Activated CD4-positive, alpha-beta T cell treated with anti-CD3 and anti-CD28 coated beads, Interleukin-2, amount 10 ng/mL, durations not matched to agents 7 days and 5 days (primary cell): Measurements from ENCODE around the gene CHST2. TPM values are rescaled to one million over a fixed set of nuclear protein-coding genes. Genes with fewer than 3 reads are reported as not detected.

ENCODE experiments used
- CTCF ChIA-PET: fragments of 350-600 bp; sonication (Branson Sonifier 250); formaldehyde crosslinking; loops from one replicate; lab custom pipeline; 2021; ENCODE audit warnings: antibody characterized with exemption; lab: Charles Lee
- POLR2A ChIA-PET: fragments of 350-600 bp; sonication (Branson Sonifier 250); formaldehyde crosslinking; loops from one replicate; lab custom pipeline; 2021; ENCODE audit warnings: antibody characterized with exemption; lab: Charles Lee
- DNase-seq: peaks from one replicate; pipeline ENCODE4 v3.0.0-alpha.2; 2020
- H3K27ac Mint-ChIP-seq: one replicate; pipeline ENCODE4 v1.8.0; 2021; ENCODE audit warnings: mild to moderate bottlenecking, moderate library complexity, mixed read lengths
- H3K27me3 Mint-ChIP-seq: one replicate; pipeline ENCODE4 v1.8.0; 2021; ENCODE audit warnings: mixed read lengths
- H3K36me3 Mint-ChIP-seq: one replicate; pipeline ENCODE4 v1.8.0; 2021; ENCODE audit warnings: low read depth, mixed read lengths
- H3K4me1 Mint-ChIP-seq: one replicate; pipeline ENCODE4 v1.8.0; 2021; ENCODE audit warnings: mixed read lengths
- H3K4me3 Mint-ChIP-seq: one replicate; pipeline ENCODE4 v1.8.0; 2021; ENCODE audit warnings: mild to moderate bottlenecking, moderate library complexity, mixed read lengths
- H3K9me3 Mint-ChIP-seq: one replicate; pipeline ENCODE4 v1.8.0; 2021; ENCODE audit warnings: mixed read lengths
- total RNA-seq, 2 experiments: library from RNA; stranded (reverse); gene quantifications; one replicate each; pipeline ENCODE4 v1.2.3, GENCODE V29; 2021

The CHST2 gene
- total RNA-seq, 2 experiments from 2014 or later = 1.3 to 1.7 TPM

- Mint-ChIP-seq H3K27ac (no peak overlapping the region), H3K27me3 (peaks cover under 1% of the 10 kb centered on the region), H3K4me1 (peaks cover 10% of the 10 kb centered on the region), H3K9me3 (peaks cover 6% of the 10 kb centered on the region), H3K36me3 (peaks cover 2% of the 10 kb centered on the region), H3K4me3 (no peak overlapping the region)
- ChIA-PET POLR2A (no interaction called here), CTCF (interaction anchor here (0.6 to 0.7 kb wide), 2 partner anchors 477 to 679 kb away, joined by 3 to 5 read pairs; no protein-coding TSS in a partner anchor)
- no peak for DNase-seq
Observed at GRCh38 chr3:143084856-143085731, 34.5 kb upstream of the CHST2 start.

- ChIA-PET CTCF (no interaction called here), POLR2A (no interaction called here)
- Mint-ChIP-seq H3K27ac (no peak overlapping the region), H3K27me3 (no peaks in the 10 kb centered on the region), H3K36me3 (peaks cover 2% of the 10 kb centered on the region), H3K4me1 (peaks cover 2% of the 10 kb centered on the region), H3K4me3 (no peak overlapping the region), H3K9me3 (peaks cover 6% of the 10 kb centered on the region)
- DNase-seq = no peak
Observed at GRCh38 chr3:143088835-143089234, 30.7 kb upstream of the CHST2 start.

GRCh38 chr3:143089965-143090364, 29.6 kb upstream of the CHST2 start:
- CTCF ChIA-PET = no interaction called here
- Mint-ChIP-seq H3K27ac (no peak overlapping the region), H3K4me3 (no peak overlapping the region), H3K27me3 (no peaks in the 10 kb centered on the region), H3K36me3 (no peaks in the 10 kb centered on the region), H3K4me1 (no peaks in the 10 kb centered on the region), H3K9me3 (peaks cover 2% of the 10 kb centered on the region)
- no peak for DNase-seq
- POLR2A ChIA-PET = no interaction called here

- no peaks in the 10 kb centered on the region for H3K4me1 Mint-ChIP-seq
- H3K4me3 Mint-ChIP-seq = no peak overlapping the region
- DNase-seq = no peak
- no peaks in the 10 kb centered on the region for H3K9me3 Mint-ChIP-seq
- ChIA-PET CTCF (no interaction called here), POLR2A (no interaction called here)
- H3K36me3 Mint-ChIP-seq = no peaks in the 10 kb centered on the region
- H3K27ac Mint-ChIP-seq = no peak overlapping the region
- no peaks in the 10 kb centered on the region for H3K27me3 Mint-ChIP-seq
Observed at GRCh38 chr3:143090486-143090885, 29.1 kb upstream of the CHST2 start.

- no peaks in the 10 kb centered on the region for H3K4me1 Mint-ChIP-seq
- no peaks in the 10 kb centered on the region for H3K9me3 Mint-ChIP-seq
- DNase-seq = no peak
- ChIA-PET CTCF (interaction anchor here (1.5 kb wide), 1 partner anchor 10 kb away, joined by 3 read pairs; no protein-coding TSS in a partner anchor), POLR2A (no interaction called here)
- H3K36me3 Mint-ChIP-seq = no peaks in the 10 kb centered on the region
- H3K27me3 Mint-ChIP-seq = no peaks in the 10 kb centered on the region
- H3K4me3 Mint-ChIP-seq = no peak overlapping the region
- no peak overlapping the region for H3K27ac Mint-ChIP-seq
Observed at GRCh38 chr3:143090976-143091837, 28.4 kb upstream of the CHST2 start.

GRCh38 chr3:143092191-143092590, 27.4 kb upstream of the CHST2 start:
- ChIA-PET CTCF (interaction anchor here (1.5 kb wide), 1 partner anchor 11 kb away, joined by 3 read pairs; no protein-coding TSS in a partner anchor), POLR2A (no interaction called here)
- no peak for DNase-seq
- Mint-ChIP-seq H3K27ac (no peak overlapping the region), H3K4me1 (no peaks in the 10 kb centered on the region), H3K36me3 (no peaks in the 10 kb centered on the region), H3K9me3 (peaks cover 2% of the 10 kb centered on the region), H3K4me3 (no peak overlapping the region), H3K27me3 (no peaks in the 10 kb centered on the region)

- no peak for DNase-seq
- peaks cover 2% of the 10 kb centered on the region for H3K9me3 Mint-ChIP-seq
- CTCF ChIA-PET = interaction anchor here (0.6 to 1.2 kb wide), 2 partner anchors 12 to 363 kb away, joined by 3 read pairs; no protein-coding TSS in a partner anchor
- H3K27me3 Mint-ChIP-seq = no peaks in the 10 kb centered on the region
- POLR2A ChIA-PET = no interaction called here
- H3K27ac Mint-ChIP-seq = no peak overlapping the region
- H3K4me1 Mint-ChIP-seq = no peaks in the 10 kb centered on the region
- H3K4me3 Mint-ChIP-seq = no peak overlapping the region
- H3K36me3 Mint-ChIP-seq = no peaks in the 10 kb centered on the region
Observed at GRCh38 chr3:143095813-143096212, 23.8 kb upstream of the CHST2 start.

GRCh38 chr3:143098032-143098764, 21.4 kb upstream of the CHST2 start:
- Mint-ChIP-seq H3K9me3 (peaks cover 2% of the 10 kb centered on the region), H3K27ac (no peak overlapping the region), H3K36me3 (no peaks in the 10 kb centered on the region), H3K4me3 (no peak overlapping the region), H3K4me1 (no peaks in the 10 kb centered on the region), H3K27me3 (no peaks in the 10 kb centered on the region)
- CTCF ChIA-PET = interaction anchor here (1.5 kb wide), 1 partner anchor 17 kb away, joined by 3 read pairs; no protein-coding TSS in a partner anchor
- POLR2A ChIA-PET = no interaction called here
- DNase-seq = no peak

GRCh38 chr3:143099210-143099609, 20.4 kb upstream of the CHST2 start:
- no peak for DNase-seq
- peaks cover 3% of the 10 kb centered on the region for H3K9me3 Mint-ChIP-seq
- POLR2A ChIA-PET = no interaction called here
- no peaks in the 10 kb centered on the region for H3K27me3 Mint-ChIP-seq
- no peak overlapping the region for H3K4me3 Mint-ChIP-seq
- no peaks in the 10 kb centered on the region for H3K4me1 Mint-ChIP-seq
- no peaks in the 10 kb centered on the region for H3K36me3 Mint-ChIP-seq
- H3K27ac Mint-ChIP-seq = no peak overlapping the region
- CTCF ChIA-PET = no interaction called here

GRCh38 chr3:143099690-143100089, 19.9 kb upstream of the CHST2 start:
- no peaks in the 10 kb centered on the region for H3K27me3 Mint-ChIP-seq
- DNase-seq = no peak
- no peaks in the 10 kb centered on the region for H3K4me1 Mint-ChIP-seq
- no peak overlapping the region for H3K27ac Mint-ChIP-seq
- POLR2A ChIA-PET = no interaction called here
- no peak overlapping the region for H3K4me3 Mint-ChIP-seq
- CTCF ChIA-PET = no interaction called here
- no peaks in the 10 kb centered on the region for H3K36me3 Mint-ChIP-seq
- peaks cover 7% of the 10 kb centered on the region for H3K9me3 Mint-ChIP-seq

- ChIA-PET POLR2A (no interaction called here), CTCF (no interaction called here)
- no peak for DNase-seq
- Mint-ChIP-seq H3K9me3 (peaks cover 15% of the 10 kb centered on the region), H3K27ac (no peak overlapping the region), H3K36me3 (no peaks in the 10 kb centered on the region), H3K4me3 (no peak overlapping the region), H3K27me3 (no peaks in the 10 kb centered on the region), H3K4me1 (no peaks in the 10 kb centered on the region)
Observed at GRCh38 chr3:143100451-143100850, 19.1 kb upstream of the CHST2 start.

- H3K27me3 Mint-ChIP-seq = no peaks in the 10 kb centered on the region
- DNase-seq = no peak
- no peak overlapping the region for H3K4me3 Mint-ChIP-seq
- ChIA-PET CTCF (no interaction called here), POLR2A (no interaction called here)
- H3K27ac Mint-ChIP-seq = no peak overlapping the region
- no peaks in the 10 kb centered on the region for H3K36me3 Mint-ChIP-seq
- H3K4me1 Mint-ChIP-seq = no peaks in the 10 kb centered on the region
- H3K9me3 Mint-ChIP-seq = peaks cover 24% of the 10 kb centered on the region
Observed at GRCh38 chr3:143101792-143102381, 17.7 kb upstream of the CHST2 start.
